Activated CD4-positive, alpha-beta T cell treated with anti-CD3 and anti-CD28 coated beads, Interleukin-2, amount 10 ng/mL, durations not matched to agents 7 days and 5 days (primary cell): ENCODE results near the gene AK4. TPM values are rescaled to one million over a fixed set of nuclear protein-coding genes. Genes with fewer than 3 reads are reported as not detected.
"Not testable (repeated sequence)": the region's sequence is repeated elsewhere in the genome, so short reads cannot be mapped to it uniquely, and the experiment has no call there.

Experiments used
- CTCF ChIA-PET: fragments of 350-600 bp; sonication (Branson Sonifier 250); formaldehyde crosslinking; loops from one replicate; lab custom pipeline; 2021; ENCODE audit warnings: antibody characterized with exemption; lab: Charles Lee
- POLR2A ChIA-PET: fragments of 350-600 bp; sonication (Branson Sonifier 250); formaldehyde crosslinking; loops from one replicate; lab custom pipeline; 2021; ENCODE audit warnings: antibody characterized with exemption; lab: Charles Lee
- DNase-seq: peaks from one replicate; pipeline ENCODE4 v3.0.0-alpha.2; 2020
- H3K27ac Mint-ChIP-seq: one replicate; pipeline ENCODE4 v1.8.0; 2021; ENCODE audit warnings: mild to moderate bottlenecking, moderate library complexity, mixed read lengths
- H3K27me3 Mint-ChIP-seq: one replicate; pipeline ENCODE4 v1.8.0; 2021; ENCODE audit warnings: mixed read lengths
- H3K36me3 Mint-ChIP-seq: one replicate; pipeline ENCODE4 v1.8.0; 2021; ENCODE audit warnings: low read depth, mixed read lengths
- H3K4me1 Mint-ChIP-seq: one replicate; pipeline ENCODE4 v1.8.0; 2021; ENCODE audit warnings: mixed read lengths
- H3K4me3 Mint-ChIP-seq: one replicate; pipeline ENCODE4 v1.8.0; 2021; ENCODE audit warnings: mild to moderate bottlenecking, moderate library complexity, mixed read lengths
- H3K9me3 Mint-ChIP-seq: one replicate; pipeline ENCODE4 v1.8.0; 2021; ENCODE audit warnings: mixed read lengths
- total RNA-seq, 2 experiments: library from RNA; stranded (reverse); gene quantifications; one replicate each; pipeline ENCODE4 v1.2.3, GENCODE V29; 2021

AK4 gene
- total RNA-seq, 2 experiments from 2014 or later, result 37.3 to 42.6 TPM

GRCh38 chr1:65231718-65232330 is 83.8 kb downstream of the AK4 start:
- ChIA-PET POLR2A (no interaction called here), CTCF (interaction anchor here (0.9 to 1.4 kb wide), 4 partner anchors 12 to 456 kb away, joined by 3 to 5 read pairs (median 4); no protein-coding TSS in a partner anchor)
- Mint-ChIP-seq H3K27ac (no peak overlapping the region), H3K36me3 (peaks cover 2% of the 10 kb centered on the region), H3K27me3 (peaks cover under 1% of the 10 kb centered on the region), H3K4me3 (no peak overlapping the region), H3K9me3 (peaks cover under 1% of the 10 kb centered on the region), H3K4me1 (peaks cover 20% of the 10 kb centered on the region)
- DNase-seq, result no peak

GRCh38 chr1:65232461-65232990 is 84.5 kb downstream of the AK4 start:
- POLR2A ChIA-PET, result no interaction called here
- DNase-seq, result no peak
- Mint-ChIP-seq H3K27ac (no peak overlapping the region), H3K36me3 (peaks cover 2% of the 10 kb centered on the region), H3K4me1 (peaks cover 20% of the 10 kb centered on the region), H3K9me3 (peaks cover 2% of the 10 kb centered on the region), H3K27me3 (peaks cover 2% of the 10 kb centered on the region), H3K4me3 (no peak overlapping the region)
- CTCF ChIA-PET, result interaction anchor here (1.0 to 1.4 kb wide), 4 partner anchors 13 to 455 kb away, joined by 4 to 5 read pairs (median 4); no protein-coding TSS in a partner anchor

- H3K27ac Mint-ChIP-seq, result no peak overlapping the region
- H3K36me3 Mint-ChIP-seq, result peaks cover 2% of the 10 kb centered on the region
- H3K4me1 Mint-ChIP-seq, result peaks cover 20% of the 10 kb centered on the region
- H3K27me3 Mint-ChIP-seq, result peaks cover 7% of the 10 kb centered on the region
- DNase-seq, result no peak
- ChIA-PET POLR2A (no interaction called here), CTCF (interaction anchor here (1.0 to 1.4 kb wide), 2 partner anchors 20 to 454 kb away, joined by 3 to 5 read pairs; no protein-coding TSS in a partner anchor)
- no peak overlapping the region for H3K4me3 Mint-ChIP-seq
- peaks cover 2% of the 10 kb centered on the region for H3K9me3 Mint-ChIP-seq
These were observed 85.8 kb downstream of the AK4 start for GRCh38 chr1:65233782-65234181.

- CTCF ChIA-PET, result interaction anchor here (0.6 to 2.5 kb wide), 20 partner anchors 11 to 1236 kb away, joined by 3 to 9 read pairs (median 4); no protein-coding TSS in a partner anchor
- Mint-ChIP-seq H3K27me3 (peaks cover 15% of the 10 kb centered on the region), H3K9me3 (peaks cover 2% of the 10 kb centered on the region), H3K4me1 (peaks cover 5% of the 10 kb centered on the region), H3K4me3 (no peak overlapping the region), H3K36me3 (peaks cover 2% of the 10 kb centered on the region), H3K27ac (no peak overlapping the region)
- POLR2A ChIA-PET, result no interaction called here
- no peak for DNase-seq
These were observed 88.1 kb downstream of the AK4 start for GRCh38 chr1:65235867-65236805.

GRCh38 chr1:65237088-65237487 is 89.1 kb downstream of the AK4 start:
- H3K36me3 Mint-ChIP-seq, H3K9me3 Mint-ChIP-seq, H3K4me3 Mint-ChIP-seq, H3K4me1 Mint-ChIP-seq, DNase-seq, POLR2A ChIA-PET, H3K27ac Mint-ChIP-seq: not testable (repeated sequence)
- CTCF ChIA-PET, result interaction anchor here (0.6 to 2.5 kb wide), 8 partner anchors 10 to 454 kb away, joined by 3 to 8 read pairs (median 3); no protein-coding TSS in a partner anchor
- peaks cover 17% of the 10 kb centered on the region for H3K27me3 Mint-ChIP-seq

- Mint-ChIP-seq H3K27me3 (peaks cover 17% of the 10 kb centered on the region), H3K9me3 (peaks cover 2% of the 10 kb centered on the region), H3K4me3 (no peak overlapping the region), H3K4me1 (no peaks in the 10 kb centered on the region), H3K27ac (no peak overlapping the region), H3K36me3 (peaks cover 2% of the 10 kb centered on the region)
- ChIA-PET CTCF (interaction anchor here (0.7 to 2.5 kb wide), 4 partner anchors 9 to 222 kb away, joined by 3 to 8 read pairs (median 3); no protein-coding TSS in a partner anchor), POLR2A (no interaction called here)
- no peak for DNase-seq
These were observed 89.5 kb downstream of the AK4 start for GRCh38 chr1:65237503-65237902.

- Mint-ChIP-seq H3K4me1 (no peaks in the 10 kb centered on the region), H3K4me3 (no peak overlapping the region), H3K27ac (no peak overlapping the region), H3K27me3 (peaks cover 17% of the 10 kb centered on the region), H3K36me3 (peaks cover 2% of the 10 kb centered on the region), H3K9me3 (peaks cover 2% of the 10 kb centered on the region)
- DNase-seq, result no peak
- ChIA-PET CTCF (interaction anchor here (0.6 to 1.2 kb wide), 2 partner anchors 9 to 39 kb away, joined by 3 to 4 read pairs; no protein-coding TSS in a partner anchor), POLR2A (no interaction called here)
These were observed 90.0 kb downstream of the AK4 start for GRCh38 chr1:65238010-65238409.

GRCh38 chr1:65243491-65243890 is 95.5 kb downstream of the AK4 start:
- Mint-ChIP-seq H3K27me3 (peaks cover 22% of the 10 kb centered on the region), H3K4me1 (no peaks in the 10 kb centered on the region), H3K27ac (no peak overlapping the region), H3K36me3 (no peaks in the 10 kb centered on the region), H3K9me3 (no peaks in the 10 kb centered on the region), H3K4me3 (no peak overlapping the region)
- no peak for DNase-seq
- ChIA-PET POLR2A (no interaction called here), CTCF (interaction anchor here (1.3 to 2.2 kb wide), 2 partner anchors 9 to 216 kb away, joined by 4 to 8 read pairs; no protein-coding TSS in a partner anchor)

GRCh38 chr1:65245295-65245694 is 97.3 kb downstream of the AK4 start:
- Mint-ChIP-seq H3K36me3 (no peaks in the 10 kb centered on the region), H3K27me3 (peaks cover 16% of the 10 kb centered on the region), H3K4me1 (no peaks in the 10 kb centered on the region), H3K4me3 (no peak overlapping the region), H3K9me3 (no peaks in the 10 kb centered on the region), H3K27ac (no peak overlapping the region)
- no peak for DNase-seq
- ChIA-PET POLR2A (no interaction called here), CTCF (no interaction called here)

- CTCF ChIA-PET, result interaction anchor here (0.9 to 1.4 kb wide), 4 partner anchors 10 to 172 kb away, joined by 3 to 4 read pairs (median 4); partner anchors contain the start of genes LEPR and LEPROT
These were observed 99.7 kb downstream of the AK4 start for GRCh38 chr1:65247419-65248359.

GRCh38 chr1:65250826-65251225 is 102.8 kb downstream of the AK4 start:
- CTCF ChIA-PET, result interaction anchor here (1.1 kb wide), 1 partner anchor 437 kb away, joined by 3 read pairs; no protein-coding TSS in a partner anchor
- no peak overlapping the region for H3K4me3 Mint-ChIP-seq
- no peaks in the 10 kb centered on the region for H3K9me3 Mint-ChIP-seq
- POLR2A ChIA-PET, result no interaction called here
- H3K27me3 Mint-ChIP-seq, result peaks cover 7% of the 10 kb centered on the region
- no peaks in the 10 kb centered on the region for H3K36me3 Mint-ChIP-seq
- DNase-seq, result no peak
- no peak overlapping the region for H3K27ac Mint-ChIP-seq
- H3K4me1 Mint-ChIP-seq, result peaks cover 18% of the 10 kb centered on the region

More at GRCh38 chr1:65247419-65248359, 99.7 kb downstream of the AK4 start:
- no peak for DNase-seq
- POLR2A ChIA-PET, result no interaction called here
- peaks cover 15% of the 10 kb centered on the region for H3K27me3 Mint-ChIP-seq
- H3K36me3 Mint-ChIP-seq, result no peaks in the 10 kb centered on the region
- H3K27ac Mint-ChIP-seq, result no peak overlapping the region
- H3K4me3 Mint-ChIP-seq, result no peak overlapping the region
- H3K4me1 Mint-ChIP-seq, result no peaks in the 10 kb centered on the region
- H3K9me3 Mint-ChIP-seq, result no peaks in the 10 kb centered on the region
